ENCODE data around the gene SH3D19.

- TF ChIP-seq CTCF (IDR thresholded peaks at IDR 0.05; ENCODE audit: insufficient read depth, low read length, poor library complexity, severe bottlenecking) (no peak), EZH2phosphoT487 (conservative IDR thresholded peaks at IDR 0.05; ENCODE audit: low read length) (no peak)
Measured at GRCh38 chr4:151251603-151252304, 73.7 kb downstream of the SH3D19 start.
